Psoas muscle (tissue), 8 donors: ENCODE data around the gene METTL1. TPM values are rescaled to one million over a fixed set of nuclear protein-coding genes. Genes with fewer than 3 reads are reported as not detected.
A peak's percentile ranks its signal among the peaks of the same experiment; 100 is the strongest.

ENCODE experiments used
- ATAC-seq, 4 donors: fragments of 200-7000 bp; cut with Tn5 transposase; one replicate each; pipeline ENCODE4 v1.9.1; 2020; ENCODE audit warnings: moderate library complexity in 3 of 4, mild to moderate bottlenecking in 2 of 4
- DNase-seq, 2 donors: peaks; one replicate each; pipeline ENCODE4 v3.0.0-alpha.2; 2020
- H3K27ac ChIP-seq: fragments of 200-600 bp; one replicate; pipeline ENCODE4 v1.8.0; 2022
- H3K27me3 ChIP-seq, 3 donors: fragments of 200-600 bp in 1 of 3; one replicate each; pipeline versions ENCODE4 v1.6.1 to v1.8.0; 2013 to 2022; ENCODE audit warnings: low read length in 2 of 3, mild to moderate bottlenecking in 2 of 3, moderate library complexity in 1 of 3; ENCODE audit not compliant: insufficient read depth in 3 of 3
- H3K36me3 ChIP-seq, 2 donors: fragments of 200-600 bp in 1 of 2; one replicate each; pipeline versions ENCODE4 v1.6.1 to v1.8.0; 2013 to 2022; ENCODE audit warnings: low read depth in 1 of 2, mild to moderate bottlenecking in 1 of 2, moderate library complexity in 1 of 2; ENCODE audit not compliant: insufficient read depth in 1 of 2
- H3K4me1 ChIP-seq: fragments of 200-600 bp; one replicate; pipeline ENCODE4 v1.8.0; 2022
- H3K4me3 ChIP-seq: fragments of 200-600 bp; one replicate; pipeline ENCODE4 v1.8.0; 2022; ENCODE audit warnings: mild to moderate bottlenecking
- H3K9me3 ChIP-seq: fragments of 200-600 bp; one replicate; pipeline ENCODE4 v1.8.0; 2022
- WGBS, 3 donors: extraction: QIAGEN DNeasy Blood & Tissue Kit; methylation state at CpG; one replicate each; pipeline versions ENCODE4 v1.1.6 to v1.1.7; 2013; 5-methylcytosine and 5-hydroxymethylcytosine counted together
- intact Hi-C, 2 donors: fragments of 100-400 bp; cut with DNase I; formaldehyde crosslinking; loops; one replicate each; pipeline versions ENCODE4 v1.11.0 to v1.14.2; 2022
- polyA plus RNA-seq, 3 donors: library from polyadenylated mRNA; stranded (reverse); fragments of 200-250 nt; gene quantifications; one replicate each; pipeline ENCODE4 v1.2.3, GENCODE V29; 2013
- total RNA-seq, 4 donors: library from RNA; stranded (reverse); fragmentation: NEBNext Ultra II Directional in 2 of 4; extraction: Animal tissue kit (Norgen Biotek cat#: 25700) in 2 of 4; gene quantifications; one replicate each; pipeline versions ENCODE4 v1.2.1 to v1.2.4, GENCODE V29; 2021 to 2023
- TF ChIP-seq, protein P1 (sequence below): fragments of 200-600 bp; IDR thresholded peaks from one replicate; pipeline ENCODE4 v1.8.0; 2022; ENCODE audit warnings: antibody characterized with exemption
- donor health status: healthy with polysubstance abuse.
- donor health status: DM: no; HTN: no; CAD: no; lungs with moderate emphysema.
- donor health status: Bipolar disorder and iron deficiency.
- donor health status: healthy.
- donor health status: DM: yes; HTN: yes; CAD: no.
- donor health status: DM: no; HTN: no; CAD: no.
- donor health status: DM: no; HTN: no; CAD: no.
- donor health status: DM: yes; HTN: yes; CAD: no.

Gene METTL1
- total and polyA plus RNA-seq, 7 donors = 18.8 to 80.9 (median 26.3) TPM

GRCh38 chr12:57727758-57728395 lies 44.0 kb downstream of the METTL1 start:
- Histone ChIP-seq H3K4me1 (peaks cover 6% of the 10 kb centered on the region), H3K9me3 (no peaks in the 10 kb centered on the region), H3K27ac (no peak overlapping the region), H3K4me3 (no peak overlapping the region), H3K36me3 (no peaks in the 10 kb centered on the region), H3K27me3 (peaks cover 0 to 42% (median 17%) of the 10 kb centered on the region in 3 donors)
- TF ChIP-seq, protein P1, sequence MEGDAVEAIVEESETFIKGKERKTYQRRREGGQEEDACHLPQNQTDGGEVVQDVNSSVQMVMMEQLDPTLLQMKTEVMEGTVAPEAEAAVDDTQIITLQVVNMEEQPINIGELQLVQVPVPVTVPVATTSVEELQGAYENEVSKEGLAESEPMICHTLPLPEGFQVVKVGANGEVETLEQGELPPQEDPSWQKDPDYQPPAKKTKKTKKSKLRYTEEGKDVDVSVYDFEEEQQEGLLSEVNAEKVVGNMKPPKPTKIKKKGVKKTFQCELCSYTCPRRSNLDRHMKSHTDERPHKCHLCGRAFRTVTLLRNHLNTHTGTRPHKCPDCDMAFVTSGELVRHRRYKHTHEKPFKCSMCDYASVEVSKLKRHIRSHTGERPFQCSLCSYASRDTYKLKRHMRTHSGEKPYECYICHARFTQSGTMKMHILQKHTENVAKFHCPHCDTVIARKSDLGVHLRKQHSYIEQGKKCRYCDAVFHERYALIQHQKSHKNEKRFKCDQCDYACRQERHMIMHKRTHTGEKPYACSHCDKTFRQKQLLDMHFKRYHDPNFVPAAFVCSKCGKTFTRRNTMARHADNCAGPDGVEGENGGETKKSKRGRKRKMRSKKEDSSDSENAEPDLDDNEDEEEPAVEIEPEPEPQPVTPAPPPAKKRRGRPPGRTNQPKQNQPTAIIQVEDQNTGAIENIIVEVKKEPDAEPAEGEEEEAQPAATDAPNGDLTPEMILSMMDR = no peak
- no peak for DNase-seq
- intact Hi-C loops = no loop called here
- WGBS, 3 donors = 47 to 49% (median 47%) methylated on average over 21 of the region's 21 CpGs
- peak in 2 of 4 donors; percentile 10 to 11 for ATAC-seq

DNA sequence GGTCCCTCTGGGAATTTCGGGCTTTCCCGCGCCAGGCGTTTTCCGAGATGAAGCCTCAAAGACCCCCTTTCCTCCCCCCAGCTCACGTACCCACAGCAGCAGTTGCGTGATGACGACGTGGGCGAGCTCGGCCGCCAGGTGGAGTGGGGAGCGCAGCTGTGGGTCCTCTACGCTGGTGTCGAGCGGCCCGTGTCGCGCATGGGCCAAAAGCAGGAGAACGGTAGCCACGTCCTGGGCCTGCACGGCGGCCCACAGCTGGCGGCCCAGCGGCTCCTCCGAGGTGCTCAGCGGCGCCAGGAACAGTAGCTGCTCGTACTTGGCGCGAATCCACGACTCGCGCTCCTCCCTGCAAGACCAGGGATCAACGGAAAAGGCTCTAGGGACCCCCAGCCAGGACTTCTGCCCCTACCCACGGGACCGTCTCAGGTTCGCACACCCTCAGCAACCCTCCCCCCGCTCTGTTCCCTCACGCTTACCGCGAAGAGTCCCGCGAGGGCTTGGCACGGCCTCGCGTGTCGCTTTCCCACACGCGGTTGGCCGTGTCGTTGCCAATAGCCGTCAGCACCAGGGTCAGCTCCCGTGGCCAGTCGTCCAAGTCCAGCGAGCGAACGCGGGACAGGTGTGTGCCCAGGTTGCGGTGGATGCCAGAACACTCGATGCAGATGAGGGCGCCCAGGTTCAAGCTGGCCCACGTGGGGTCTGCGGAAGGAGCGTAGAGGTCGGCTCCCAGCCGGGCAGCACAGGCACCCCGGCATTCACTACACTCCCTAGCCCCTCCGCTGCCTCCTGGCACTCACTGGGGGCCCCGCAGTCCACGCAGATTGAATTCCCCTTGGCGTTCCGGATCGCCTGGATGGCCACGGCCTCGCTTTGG lies 44.8 kb downstream of the METTL1 start:
- H3K4me3 ChIP-seq = peak overlapping the region; percentile 65
- WGBS, 3 donors = 13 to 15% (median 15%) methylated on average over 63 to 76 of the region's 76 CpGs
- H3K4me1 ChIP-seq = peaks cover 6% of the 10 kb centered on the region
- ATAC-seq (peak; percentile 36 to 63 (median 52)), DNase-seq (peak; percentile 53 to 82)
- H3K27ac ChIP-seq = peak overlapping the region; percentile 53
- no peaks in the 10 kb centered on the region for H3K36me3 ChIP-seq
- no peaks in the 10 kb centered on the region for H3K9me3 ChIP-seq
- TF ChIP-seq, protein P1 = no peak
- peaks cover 0 to 42% (median 17%) of the 10 kb centered on the region in 3 donors for H3K27me3 ChIP-seq
- intact Hi-C loops = no loop called here

- DNase-seq (peak; percentile 81 to 85), ATAC-seq (peak; percentile 64 to 80 (median 74))
- H3K27me3 ChIP-seq = peaks cover 0 to 41% (median 17%) of the 10 kb centered on the region in 3 donors
- 4 to 10% (median 7%) methylated on average over 46 to 79 of the region's 79 CpGs for WGBS, 3 donors
- TF ChIP-seq, protein P1 = peak; percentile 52
- H3K27ac ChIP-seq = peak overlapping the region; percentile 53
- peaks cover 6% of the 10 kb centered on the region for H3K4me1 ChIP-seq
- intact Hi-C loops = no loop called here
- peak overlapping the region; percentile 65 for H3K4me3 ChIP-seq
- H3K36me3 ChIP-seq = peaks cover 0 to 6% of the 10 kb centered on the region in 2 donors
- no peaks in the 10 kb centered on the region for H3K9me3 ChIP-seq
Observed at GRCh38 chr12:57726151-57726883, 45.6 kb downstream of the METTL1 start.

DNA sequence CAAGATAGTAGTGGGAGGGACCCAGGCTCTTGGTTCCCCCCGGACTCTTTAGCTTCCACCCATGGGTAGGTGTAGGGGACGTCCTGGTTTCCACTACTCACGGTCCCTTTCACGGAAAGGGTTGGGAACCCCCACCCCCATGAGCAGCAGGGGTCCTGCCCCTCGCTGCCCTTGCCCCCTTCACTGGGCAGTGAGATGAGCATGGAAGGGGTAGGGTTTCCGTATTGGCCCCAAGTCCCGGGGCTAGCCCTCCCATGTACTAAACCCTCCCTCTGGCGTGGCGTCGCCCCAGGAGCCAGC lies 46.1 kb downstream of the METTL1 start:
- Histone ChIP-seq H3K4me1 (peaks cover 6% of the 10 kb centered on the region), H3K9me3 (no peaks in the 10 kb centered on the region), H3K4me3 (peak overlapping the region; percentile 65), H3K36me3 (peaks cover 0 to 10% of the 10 kb centered on the region in 2 donors), H3K27me3 (peaks cover 0 to 39% (median 17%) of the 10 kb centered on the region in 3 donors), H3K27ac (no peak overlapping the region)
- ATAC-seq (no peak), DNase-seq (no peak)
- intact Hi-C loops = no loop called here
- TF ChIP-seq, protein P1 = no peak
- WGBS, 3 donors = 10 to 18% (median 14%) methylated on average over 10 of the region's 10 CpGs
